ENCODE data around the gene NAP1L4.

NAP1L4 gene

GRCh38 chr11:3010004-3010403 is 17.9 kb upstream of the NAP1L4 start:
- H3K27ac ChIP-seq = no peak overlapping the region
- no peak for TF ChIP-seq CTCF (conservative IDR thresholded peaks at IDR 0.05)

DNA sequence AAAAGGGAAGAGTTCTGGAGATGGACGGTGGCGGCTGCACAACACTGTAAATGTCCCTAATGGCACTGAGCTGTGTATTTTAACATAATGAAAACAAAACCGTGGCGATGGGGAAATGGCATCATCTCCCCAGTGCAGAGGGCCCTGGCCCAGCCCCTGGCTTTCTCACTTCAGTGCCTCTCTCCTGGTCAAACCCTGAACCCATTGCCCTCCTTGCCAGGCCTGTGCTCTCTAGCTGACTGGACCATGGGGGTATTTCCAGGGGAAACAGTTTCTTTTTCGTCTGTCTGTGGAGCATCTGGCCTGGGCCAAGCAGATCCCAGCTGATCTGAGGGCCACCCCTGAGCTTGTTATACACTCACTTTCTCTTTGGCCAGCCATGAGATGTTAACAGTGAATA is 17.4 kb upstream of the NAP1L4 start:
- TF ChIP-seq CTCF (conservative IDR thresholded peaks at IDR 0.05) = no peak
- H3K27ac ChIP-seq = no peak overlapping the region

- no peak overlapping the region for H3K27ac ChIP-seq
- TF ChIP-seq CTCF (conservative IDR thresholded peaks at IDR 0.05) = no peak
Observed at GRCh38 chr11:3008746-3009336, 16.7 kb upstream of the NAP1L4 start.

- no peak for TF ChIP-seq CTCF (conservative IDR thresholded peaks at IDR 0.05)
- no peak overlapping the region for H3K27ac ChIP-seq
Observed at GRCh38 chr11:3007404-3008010, 15.4 kb upstream of the NAP1L4 start.

DNA sequence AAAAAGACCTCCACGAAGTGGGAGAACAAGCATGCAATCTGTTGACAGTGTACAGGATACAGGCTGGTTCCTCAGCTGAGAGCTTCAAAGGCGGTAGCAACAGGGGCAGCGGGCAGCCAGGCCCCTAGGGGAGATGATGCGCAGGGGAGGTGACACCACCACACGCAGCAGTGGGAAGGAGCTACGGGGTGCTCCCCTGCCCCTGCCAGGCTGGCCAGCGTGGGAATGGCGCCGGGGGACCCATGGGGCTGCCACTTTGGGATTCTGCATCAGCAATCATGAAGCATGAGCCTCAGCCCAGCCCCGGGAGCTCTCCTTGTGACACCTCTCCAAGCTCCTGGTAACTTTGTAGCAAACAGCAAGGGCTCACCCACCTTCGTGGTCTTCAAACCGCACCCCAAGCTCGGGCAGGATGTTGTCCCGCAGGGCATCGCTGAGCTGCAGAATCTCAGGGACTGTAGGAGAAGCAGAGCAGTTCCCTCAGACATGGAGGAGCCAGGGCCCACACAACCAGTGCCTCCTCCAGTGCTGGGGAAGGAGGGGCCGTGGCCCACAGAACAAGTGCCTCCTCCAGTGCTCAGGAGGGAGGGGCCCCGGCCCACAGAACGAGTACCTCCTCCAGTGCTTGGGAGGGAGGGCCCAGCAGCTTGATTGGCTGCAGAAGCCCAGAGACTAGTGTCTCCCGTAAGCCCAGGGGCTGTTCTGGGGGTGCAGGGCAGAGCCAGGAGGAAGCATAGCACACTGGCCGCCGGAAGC is 14.6 kb upstream of the NAP1L4 start:
- H3K27ac ChIP-seq = no peak overlapping the region
- no peak for TF ChIP-seq CTCF (conservative IDR thresholded peaks at IDR 0.05)

DNA sequence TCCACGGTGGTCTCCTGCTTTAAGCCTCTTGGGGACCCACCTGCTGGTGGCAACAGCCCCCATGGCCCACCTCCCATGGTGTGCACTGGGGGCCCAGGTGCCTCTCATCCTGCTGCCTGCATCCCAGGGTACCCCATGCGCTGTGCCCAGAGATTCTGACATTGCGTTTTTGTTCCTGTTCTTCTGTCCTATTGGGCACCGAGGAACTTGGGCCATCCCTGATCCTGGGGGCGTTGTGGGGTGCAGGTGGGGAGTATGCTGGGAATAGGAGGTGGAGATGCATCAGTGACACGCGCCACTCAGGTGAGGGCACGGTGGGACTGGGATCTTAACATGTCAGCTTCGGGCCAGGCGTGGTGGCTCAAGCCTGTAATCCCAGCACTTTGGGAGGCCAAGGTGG is 12.4 kb upstream of the NAP1L4 start:
- H3K27ac ChIP-seq = no peak overlapping the region
- no peak for TF ChIP-seq CTCF (conservative IDR thresholded peaks at IDR 0.05)

GRCh38 chr11:3003396-3004231 is 11.5 kb upstream of the NAP1L4 start:
- TF ChIP-seq CTCF (conservative IDR thresholded peaks at IDR 0.05) = no peak
- no peak overlapping the region for H3K27ac ChIP-seq
